C4-2B (cell line): ENCODE data around the gene KRTDAP.

Experiments used
- CTCF ChIP-seq: fragments of 450-650 bp; conservative IDR thresholded peaks from 2 replicates; pipeline ENCODE4 v1.5.1; 2017; ENCODE audit warnings: mild to moderate bottlenecking
- ZFX ChIP-seq: fragments of 450-650 bp; IDR thresholded peaks from 2 replicates; pipeline ENCODE4 v1.6.1; 2017

- no peak for TF ChIP-seq CTCF
- no peak for TF ChIP-seq ZFX
Observed at GRCh38 chr19:35534803-35535480, 44.7 kb upstream of the KRTDAP start.
